ENCODE data around the gene KCTD17.
A peak's percentile ranks its signal among the peaks of the same experiment; 100 is the strongest.

KCTD17 gene

GRCh38 chr22:37083914-37084313, 32.4 kb downstream of the KCTD17 start:
- no peak for DNase-seq

- DNase-seq, result no peak
Observed at GRCh38 chr22:37084385-37084784, 32.8 kb downstream of the KCTD17 start.

- DNase-seq, result no peak
Observed at GRCh38 chr22:37086184-37086583, 34.6 kb downstream of the KCTD17 start.

- no peak for DNase-seq
Observed at GRCh38 chr22:37088108-37088605, 36.6 kb downstream of the KCTD17 start.

- DNase-seq, result no peak
Observed at GRCh38 chr22:37088750-37089408, 37.3 kb downstream of the KCTD17 start.

GRCh38 chr22:37089434-37089833, 37.9 kb downstream of the KCTD17 start:
- DNase-seq, result no peak

- no peak for DNase-seq
Observed at GRCh38 chr22:37090920-37091695, 39.6 kb downstream of the KCTD17 start.

DNA sequence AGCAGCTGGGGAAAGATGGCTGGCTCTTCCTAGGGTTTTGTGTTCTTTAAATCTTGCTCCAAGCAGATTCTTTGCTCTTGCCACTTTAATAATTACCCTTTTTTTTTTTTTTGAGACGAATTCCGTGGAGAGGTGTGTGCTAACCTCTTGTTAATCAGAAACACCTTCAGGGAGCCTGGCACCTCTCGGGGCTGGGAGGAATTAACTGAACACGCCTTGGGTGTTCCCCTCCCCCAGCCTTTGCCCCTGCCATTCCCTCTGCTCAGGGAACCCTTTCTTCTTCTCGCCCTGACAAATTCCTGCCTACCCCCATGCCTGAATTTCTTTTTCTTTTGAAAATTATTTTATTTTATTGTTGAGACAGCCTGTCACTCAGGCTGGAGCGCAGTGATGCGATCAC, 40.5 kb downstream of the KCTD17 start:
- no peak for DNase-seq

DNA sequence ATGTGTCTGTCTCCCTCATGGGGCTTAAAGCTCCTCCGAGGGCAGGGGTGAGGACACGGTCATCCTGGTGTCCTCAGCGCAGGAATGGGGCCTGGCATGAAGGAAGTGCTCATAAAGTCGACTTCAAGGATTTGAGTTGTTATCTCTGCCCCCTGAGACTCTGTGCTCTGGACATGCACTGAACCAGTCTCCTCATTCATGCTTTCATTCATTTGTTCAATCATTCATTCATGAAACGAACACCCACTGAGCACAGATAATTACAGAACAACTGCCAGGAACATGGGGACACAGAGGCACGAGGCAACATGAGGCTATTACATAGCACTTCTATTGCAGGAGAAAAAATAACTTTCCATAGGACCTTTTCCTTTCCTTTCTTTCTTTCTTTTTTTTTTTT, 41.5 kb downstream of the KCTD17 start:
- no peak for DNase-seq

DNA sequence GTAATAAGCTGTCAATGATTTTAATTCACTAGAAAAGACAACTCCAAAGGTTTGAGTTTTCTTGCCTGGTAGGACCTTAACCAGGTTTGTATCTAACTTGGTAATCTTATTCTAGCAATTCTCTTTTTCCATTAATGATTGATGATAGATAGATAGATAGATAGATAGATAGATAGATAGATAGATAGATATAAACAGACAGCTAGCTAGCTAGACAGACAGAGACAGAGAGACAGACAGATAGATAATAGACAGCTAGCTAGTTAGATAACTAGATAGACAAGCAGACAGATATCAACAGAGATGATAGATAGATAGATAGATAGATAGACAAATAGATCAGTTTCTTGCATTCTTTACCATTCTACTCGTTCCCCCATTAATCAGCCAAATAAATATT, 42.7 kb downstream of the KCTD17 start:
- DNase-seq, result no peak

DNA sequence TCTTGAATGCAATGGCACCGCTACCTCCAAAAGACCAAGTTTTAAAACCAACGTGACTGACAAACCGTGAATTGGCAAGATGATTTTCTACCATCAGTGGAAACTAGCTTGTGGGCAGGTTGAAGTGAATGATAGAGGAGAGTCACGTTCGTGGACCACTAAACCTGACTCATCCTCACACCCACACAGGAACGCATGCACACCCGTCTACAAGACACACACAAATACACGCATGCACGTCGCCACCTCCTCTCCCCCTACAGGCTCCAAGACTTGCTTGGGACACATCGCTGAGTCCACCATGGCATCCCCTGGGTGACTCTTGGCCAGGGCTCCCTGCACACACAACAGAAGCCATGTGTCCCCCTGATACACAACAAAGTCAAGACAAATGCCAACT, 43.6 kb downstream of the KCTD17 start:
- no peak for DNase-seq

- DNase-seq, result no peak
Observed at GRCh38 chr22:37097346-37097745, 45.8 kb downstream of the KCTD17 start.

- DNase-seq, result no peak
Observed at GRCh38 chr22:37098976-37099591, 47.5 kb downstream of the KCTD17 start.

DNA sequence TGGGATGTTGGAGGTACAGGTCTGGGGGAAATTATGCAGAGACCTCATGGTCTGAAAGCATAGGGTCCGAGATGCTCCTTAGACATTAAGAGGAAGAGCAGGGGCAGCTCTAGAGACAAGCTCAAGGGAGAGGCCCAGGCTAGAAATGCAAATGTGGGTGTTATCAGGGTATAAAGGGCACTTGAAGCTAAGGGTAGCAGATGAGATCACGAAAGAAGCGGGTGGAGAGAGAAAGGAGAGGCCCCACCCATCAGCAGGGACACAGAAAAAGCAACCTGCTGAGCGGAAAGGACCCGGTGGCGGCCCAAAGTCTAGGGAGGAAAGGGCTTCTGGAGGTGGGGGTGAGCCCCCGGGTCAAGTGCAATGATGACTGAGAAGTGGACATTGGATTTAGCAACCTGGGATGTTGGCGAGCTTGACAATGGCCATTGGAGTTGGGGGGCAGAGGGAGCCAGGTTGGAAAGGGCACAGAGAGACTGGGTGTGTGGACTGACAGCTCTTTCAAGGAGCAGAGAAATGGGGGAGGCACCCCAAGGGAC, 49.1 kb downstream of the KCTD17 start:
- no peak for DNase-seq

- no peak for DNase-seq
Observed at GRCh38 chr22:37101311-37102066, 49.9 kb downstream of the KCTD17 start.

DNA sequence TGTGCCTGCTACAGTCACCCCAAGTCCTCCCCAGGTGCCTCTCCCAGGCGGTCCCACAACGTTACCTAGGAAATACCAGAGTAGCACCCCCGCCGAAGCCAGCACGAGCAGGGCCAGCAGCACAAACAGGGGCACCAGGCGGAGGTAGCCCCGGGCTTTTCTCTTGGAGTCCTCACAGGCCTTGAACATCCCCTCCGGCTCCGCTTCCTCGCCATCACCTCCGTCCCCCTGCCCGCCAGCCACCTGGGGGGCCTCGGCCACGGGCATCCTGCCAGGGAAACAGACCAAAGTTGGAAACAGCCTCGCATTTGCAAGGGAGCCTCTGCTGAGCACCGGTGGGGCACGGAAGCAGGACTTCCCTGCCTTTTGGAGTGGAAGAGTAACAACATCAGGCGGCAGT, 51.6 kb downstream of the KCTD17 start:
- DNase-seq, result no peak

DNA sequence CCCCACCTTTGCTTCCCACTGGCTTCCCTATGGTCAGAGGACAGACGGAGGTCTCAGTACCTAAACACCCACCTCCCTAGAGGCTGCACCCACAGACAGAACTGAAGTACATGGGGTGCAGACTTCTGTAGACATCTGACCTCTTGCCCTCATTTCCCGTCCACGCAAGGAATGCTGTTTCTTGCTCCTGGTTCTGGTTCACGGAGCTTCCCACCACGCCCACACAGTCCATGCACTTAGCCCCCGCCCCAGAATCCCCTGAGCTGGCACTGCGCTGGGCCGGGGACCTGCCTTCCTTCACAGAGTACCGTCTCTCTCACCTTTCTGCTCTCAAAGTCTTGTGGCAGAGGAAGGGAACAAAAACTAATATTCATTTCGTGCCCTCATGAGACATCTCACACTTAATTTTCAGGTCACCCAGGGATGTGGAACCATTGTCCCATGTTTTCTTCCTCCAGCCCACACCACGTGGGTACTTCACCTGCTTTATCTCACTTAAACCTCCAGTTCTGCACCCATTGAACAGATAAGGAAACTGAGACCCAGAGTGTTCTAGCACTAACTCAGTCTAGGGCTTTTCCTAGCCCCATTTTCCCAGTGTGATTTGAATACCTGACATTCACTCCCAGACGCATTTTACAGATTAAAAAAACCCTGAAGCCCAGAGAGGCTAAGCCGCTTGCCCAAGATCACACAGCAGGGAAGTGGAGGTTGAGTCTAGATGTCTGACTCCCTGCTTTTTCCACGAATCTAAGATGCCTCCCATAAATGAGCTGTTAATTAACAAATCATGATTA, 52.3 kb downstream of the KCTD17 start:
- no peak for DNase-seq

GRCh38 chr22:37105154-37105553, 53.6 kb downstream of the KCTD17 start:
- DNase-seq, result no peak

- no peak for DNase-seq
Observed at GRCh38 chr22:37105990-37106389, 54.4 kb downstream of the KCTD17 start.

DNA sequence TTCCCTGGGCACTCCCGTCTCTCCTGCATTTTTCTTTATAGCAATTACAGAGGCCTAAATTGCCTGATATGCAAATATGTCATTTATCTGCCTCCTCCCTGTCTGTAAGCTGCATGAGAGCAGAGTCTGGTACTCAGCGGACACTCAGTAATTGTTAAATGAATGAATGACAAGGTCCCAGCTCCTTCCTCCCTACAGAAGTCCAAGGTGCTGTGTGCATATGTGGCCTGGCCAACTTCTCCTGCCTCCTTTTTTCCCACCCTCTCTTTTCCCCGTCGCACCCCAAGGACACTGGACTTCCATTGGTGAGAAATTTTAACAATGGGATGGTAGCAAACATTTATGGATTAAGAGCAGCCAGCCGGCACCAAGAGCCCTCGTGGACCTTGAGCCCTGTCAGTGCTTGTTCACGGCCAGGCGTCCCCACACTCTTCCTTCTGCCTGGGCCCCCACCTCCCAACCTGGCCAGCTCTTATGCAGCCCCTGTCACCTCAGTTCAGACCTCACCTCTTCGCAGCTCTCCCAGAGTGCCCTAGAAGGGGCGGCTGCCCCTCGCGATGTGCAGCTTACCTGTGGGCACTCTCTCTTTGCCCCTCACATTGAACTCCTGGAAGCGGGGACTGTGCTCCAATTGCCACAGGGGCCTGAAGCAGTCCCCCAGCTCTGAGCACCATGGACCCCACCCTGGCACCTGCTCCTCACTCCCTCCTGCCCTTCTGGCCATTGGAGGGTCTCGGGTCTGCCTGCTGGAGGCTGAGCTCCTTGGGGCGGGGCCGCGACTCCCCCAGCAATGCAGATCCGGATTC, 56.5 kb downstream of the KCTD17 start:
- no peak for DNase-seq

- DNase-seq, result peak; percentile 80
Observed at GRCh38 chr22:37109242-37109917, 57.8 kb downstream of the KCTD17 start, which contains the start of gene TMPRSS6. TSS of gene TMPRSS6 (minus strand) at chr22:37109713. CDS start at chr22:37103417, 6,296 bp downstream.

All from NCI-H1436 (cell line).